Gastrocnemius medialis (tissue), 4 donors: ENCODE results near the gene ANKRD53.

ENCODE experiments used
- POLR2A ChIP-seq, 2 donors: fragments of 450-650 bp; IDR thresholded peaks; one replicate each; pipeline ENCODE4 v1.6.1; 2017; ENCODE audit warnings: antibody characterized with exemption in 2 of 2, mild to moderate bottlenecking in 2 of 2, moderate library complexity in 2 of 2
- TF ChIP-seq, protein P1 (sequence below), 5 experiments: fragments of 450-650 bp in 3 of 5; fragments of 200-600 bp in 2 of 5; sonication (generic) in 2 of 5; IDR thresholded peaks in 4 of 5; conservative IDR thresholded peaks in 1 of 5; 1 replicate in 4 of 5; 2 replicates in 1 of 5; pipeline ENCODE4 v1.5.1; 2016 to 2019; ENCODE audit warnings: antibody characterized with exemption in 5 of 5, mild to moderate bottlenecking in 3 of 5, moderate library complexity in 3 of 5

DNA sequence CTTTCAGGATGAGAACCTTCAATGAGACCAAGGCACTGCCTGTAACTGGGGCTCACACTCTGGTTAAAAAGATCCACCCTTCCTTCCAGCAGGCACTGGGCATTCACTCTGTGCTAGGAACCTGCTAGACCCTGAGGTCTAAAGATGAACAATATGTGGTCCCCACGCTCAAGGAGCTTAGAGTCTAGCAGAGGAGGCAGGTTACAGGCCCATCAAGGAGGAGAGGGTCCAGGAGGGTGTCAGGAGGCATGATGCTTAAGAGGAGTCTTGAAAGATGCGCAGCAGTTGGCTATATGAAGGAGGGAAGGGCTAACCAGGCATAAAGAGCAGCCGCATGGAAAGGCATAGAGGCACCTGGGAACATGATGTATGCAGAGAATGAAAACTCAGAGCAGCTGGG, 4.5 kb downstream of the ANKRD53 start:
- TF ChIP-seq, protein P1, sequence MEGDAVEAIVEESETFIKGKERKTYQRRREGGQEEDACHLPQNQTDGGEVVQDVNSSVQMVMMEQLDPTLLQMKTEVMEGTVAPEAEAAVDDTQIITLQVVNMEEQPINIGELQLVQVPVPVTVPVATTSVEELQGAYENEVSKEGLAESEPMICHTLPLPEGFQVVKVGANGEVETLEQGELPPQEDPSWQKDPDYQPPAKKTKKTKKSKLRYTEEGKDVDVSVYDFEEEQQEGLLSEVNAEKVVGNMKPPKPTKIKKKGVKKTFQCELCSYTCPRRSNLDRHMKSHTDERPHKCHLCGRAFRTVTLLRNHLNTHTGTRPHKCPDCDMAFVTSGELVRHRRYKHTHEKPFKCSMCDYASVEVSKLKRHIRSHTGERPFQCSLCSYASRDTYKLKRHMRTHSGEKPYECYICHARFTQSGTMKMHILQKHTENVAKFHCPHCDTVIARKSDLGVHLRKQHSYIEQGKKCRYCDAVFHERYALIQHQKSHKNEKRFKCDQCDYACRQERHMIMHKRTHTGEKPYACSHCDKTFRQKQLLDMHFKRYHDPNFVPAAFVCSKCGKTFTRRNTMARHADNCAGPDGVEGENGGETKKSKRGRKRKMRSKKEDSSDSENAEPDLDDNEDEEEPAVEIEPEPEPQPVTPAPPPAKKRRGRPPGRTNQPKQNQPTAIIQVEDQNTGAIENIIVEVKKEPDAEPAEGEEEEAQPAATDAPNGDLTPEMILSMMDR (IDR thresholded peaks at IDR 0.05 in 4 of 5, conservative IDR thresholded peaks at IDR 0.05 in 1 of 5): no peak
- TF ChIP-seq POLR2A (IDR thresholded peaks at IDR 0.05): no peak
